Activated CD4-positive, alpha-beta T cell treated with anti-CD3 and anti-CD28 coated beads for 48 hours (primary cell): ENCODE data around the gene FIP1L1.
"Not testable (repeated sequence)": the region's sequence is repeated elsewhere in the genome, so short reads cannot be mapped to it uniquely, and the experiment has no call there.

ENCODE experiments used
- DNase-seq: peaks from one replicate; pipeline ENCODE4 v3.0.0-alpha.2; 2020

FIP1L1 gene

GRCh38 chr4:53377319-53378170, at the start of gene FIP1L1:
FIP1L1 (plus strand) TSS chr4:53377641; CDS start chr4:53377839, 198 bp downstream.
- DNase-seq = peak; percentile 97

DNA sequence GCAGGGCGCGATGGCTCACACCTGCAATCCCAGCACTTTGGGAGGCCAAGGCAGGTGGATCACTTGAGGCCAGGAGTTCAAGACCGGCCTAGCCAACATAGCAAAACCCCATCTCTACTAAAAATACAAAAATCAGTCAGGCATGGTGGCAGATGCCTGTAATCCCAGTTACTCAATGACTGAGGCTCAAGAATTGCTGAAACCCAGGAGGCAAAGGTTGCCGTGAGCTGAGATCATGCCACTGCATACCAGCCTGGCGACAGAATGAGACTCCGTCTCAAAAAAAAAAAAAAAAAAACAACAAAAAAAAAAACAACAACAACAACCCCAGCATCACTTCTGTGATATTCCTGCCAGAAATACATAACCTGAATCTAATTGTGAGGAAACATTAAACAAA, 42.5 kb upstream of the FIP1L1 start:
- DNase-seq = not testable (repeated sequence)

- not testable (repeated sequence) for DNase-seq
Measured at GRCh38 chr4:53340145-53340544, 37.3 kb upstream of the FIP1L1 start.

DNA sequence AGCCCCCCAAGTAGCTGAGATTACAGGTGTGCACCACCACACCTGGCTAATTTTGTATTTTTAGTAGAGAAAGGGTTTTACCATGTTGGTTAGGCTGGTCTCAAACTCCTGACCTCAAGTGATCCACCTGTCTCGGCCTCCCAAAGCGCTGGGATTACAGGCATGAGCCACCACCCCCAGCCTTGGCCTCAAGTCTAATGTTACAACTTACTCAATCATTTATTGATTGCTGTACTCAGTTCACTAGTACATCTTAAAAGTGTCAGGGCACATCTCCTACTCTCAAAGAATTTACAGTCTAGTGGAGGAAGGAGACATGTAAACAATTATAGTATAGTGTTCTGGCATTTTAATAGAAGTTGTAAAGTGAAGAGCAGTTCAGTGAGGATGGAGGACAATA, 31.0 kb upstream of the FIP1L1 start:
- DNase-seq = not testable (repeated sequence)

DNA sequence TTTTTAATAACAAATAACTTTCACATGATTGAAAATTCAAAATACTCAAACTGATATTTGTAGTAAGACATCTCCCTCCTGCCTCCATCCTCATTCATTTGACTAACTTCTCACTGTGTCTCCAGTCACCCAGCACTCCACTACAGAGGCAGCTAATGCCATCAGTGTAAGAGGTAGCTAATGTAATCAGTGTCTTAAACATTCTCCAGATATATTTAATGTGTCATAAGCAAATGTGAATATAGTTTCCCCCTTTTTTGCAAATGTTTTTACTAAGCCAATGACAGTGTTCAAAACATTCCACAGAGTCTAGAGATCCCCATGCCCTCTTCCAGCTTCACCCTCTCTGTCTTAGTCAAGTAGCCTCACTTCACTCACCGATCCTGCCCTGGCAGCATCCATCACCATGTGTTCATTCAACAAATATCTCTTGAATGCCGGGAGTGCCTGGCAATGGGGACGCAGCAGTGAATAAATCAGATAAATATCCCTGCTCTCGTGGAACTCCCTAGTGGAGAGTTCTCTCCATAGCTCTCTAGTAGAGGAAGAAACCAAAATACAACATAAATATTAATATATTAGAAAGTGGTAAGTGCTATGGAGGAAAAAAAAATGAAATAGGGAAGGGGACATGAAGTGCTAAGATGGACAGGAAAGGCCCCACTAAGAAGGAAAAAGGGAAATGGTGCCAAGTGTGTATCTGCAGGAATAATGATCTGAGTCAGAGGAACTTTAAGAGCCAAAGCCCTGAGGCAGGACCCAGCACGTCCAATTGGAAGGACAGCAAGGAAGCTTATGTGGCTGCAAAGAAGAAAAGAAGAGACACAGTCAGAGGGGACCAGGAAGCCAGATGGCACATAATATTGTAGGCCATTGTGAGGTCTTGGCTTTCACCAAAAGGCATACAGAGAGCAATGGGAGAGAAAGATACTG, 30.3 kb upstream of the FIP1L1 start:
- DNase-seq = no peak

DNA sequence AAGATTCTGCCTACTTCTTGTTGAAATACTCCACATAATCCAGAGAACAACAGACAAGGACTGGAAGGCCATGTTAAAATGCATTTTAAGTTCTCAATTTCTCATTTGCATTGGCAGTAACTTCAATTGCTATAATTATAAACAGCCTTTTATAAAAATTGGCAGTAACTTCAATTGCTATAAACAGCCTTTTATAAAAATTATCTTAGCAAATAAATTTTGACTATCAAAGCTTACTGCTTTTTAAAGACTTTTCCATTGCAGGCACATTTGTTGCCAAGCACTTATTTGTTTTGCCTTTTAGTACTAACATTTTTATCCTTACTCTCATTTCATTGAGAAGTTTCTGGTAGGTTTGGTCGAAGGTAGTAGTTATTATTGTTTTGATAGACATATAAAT, 29.4 kb upstream of the FIP1L1 start:
- no peak for DNase-seq

- no peak for DNase-seq
Measured at GRCh38 chr4:53349091-53349491, 28.4 kb upstream of the FIP1L1 start.

DNA sequence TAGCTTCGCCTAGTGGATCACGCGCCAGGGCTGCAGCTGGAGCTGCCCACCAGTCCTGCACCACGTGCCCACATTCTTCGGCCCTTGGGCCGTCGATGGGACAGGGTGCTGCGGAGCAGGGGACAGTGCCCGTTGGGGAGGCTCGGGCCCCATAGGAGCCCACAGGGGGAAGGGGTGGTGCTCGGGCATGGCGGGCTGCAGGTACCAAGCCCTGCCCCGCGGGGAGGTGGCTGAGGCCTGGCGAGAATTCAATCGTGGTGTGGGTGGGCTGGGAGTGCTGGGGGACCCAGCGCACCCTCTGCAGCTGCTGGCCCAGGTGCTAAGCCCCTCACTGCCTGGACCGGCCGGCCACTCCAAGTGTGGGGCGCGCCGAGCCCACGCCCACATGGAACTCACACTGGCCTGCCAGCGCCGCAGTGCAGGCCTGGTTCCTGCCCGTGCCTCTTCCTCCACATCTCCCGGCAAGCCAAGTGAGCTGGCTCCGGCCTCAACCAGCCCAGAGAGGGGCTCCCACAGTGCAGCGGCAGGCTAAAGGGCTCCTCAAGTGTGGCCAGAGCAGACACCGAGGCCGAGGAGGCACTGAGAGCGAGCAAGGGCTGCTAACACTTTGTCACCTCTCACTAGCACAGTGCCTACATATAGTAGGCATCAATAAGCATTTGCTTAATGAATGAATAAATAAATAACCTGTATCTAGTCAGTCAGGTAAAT, 23.3 kb upstream of the FIP1L1 start:
- no peak for DNase-seq

- DNase-seq = no peak
Measured at GRCh38 chr4:53355930-53356521, 21.4 kb upstream of the FIP1L1 start.

GRCh38 chr4:53361451-53361850, 16.0 kb upstream of the FIP1L1 start:
- no peak for DNase-seq

DNA sequence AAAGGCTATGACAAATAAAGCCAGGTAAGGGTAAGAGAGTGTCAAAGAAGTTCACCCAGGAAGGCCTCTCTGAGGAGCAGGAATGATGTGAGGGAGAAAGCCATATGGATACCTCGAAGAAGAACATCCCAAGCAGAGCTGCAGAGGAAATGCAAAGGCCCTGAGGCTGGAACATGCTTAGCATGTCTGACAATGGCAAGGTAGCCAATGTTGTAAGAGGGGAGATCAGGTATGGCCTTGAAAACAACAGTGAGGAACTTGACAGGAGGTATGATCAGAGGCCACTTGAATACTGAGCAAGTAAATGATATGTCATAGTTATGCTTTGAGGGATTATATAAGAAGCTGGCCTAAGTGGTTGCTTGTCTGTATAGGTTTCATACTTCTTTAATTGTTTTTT, 15.3 kb upstream of the FIP1L1 start:
- DNase-seq = no peak

GRCh38 chr4:53364624-53365023, 12.8 kb upstream of the FIP1L1 start:
- no peak for DNase-seq

- peak; percentile 5 for DNase-seq
Measured at GRCh38 chr4:53365121-53365485, 12.3 kb upstream of the FIP1L1 start.

DNA sequence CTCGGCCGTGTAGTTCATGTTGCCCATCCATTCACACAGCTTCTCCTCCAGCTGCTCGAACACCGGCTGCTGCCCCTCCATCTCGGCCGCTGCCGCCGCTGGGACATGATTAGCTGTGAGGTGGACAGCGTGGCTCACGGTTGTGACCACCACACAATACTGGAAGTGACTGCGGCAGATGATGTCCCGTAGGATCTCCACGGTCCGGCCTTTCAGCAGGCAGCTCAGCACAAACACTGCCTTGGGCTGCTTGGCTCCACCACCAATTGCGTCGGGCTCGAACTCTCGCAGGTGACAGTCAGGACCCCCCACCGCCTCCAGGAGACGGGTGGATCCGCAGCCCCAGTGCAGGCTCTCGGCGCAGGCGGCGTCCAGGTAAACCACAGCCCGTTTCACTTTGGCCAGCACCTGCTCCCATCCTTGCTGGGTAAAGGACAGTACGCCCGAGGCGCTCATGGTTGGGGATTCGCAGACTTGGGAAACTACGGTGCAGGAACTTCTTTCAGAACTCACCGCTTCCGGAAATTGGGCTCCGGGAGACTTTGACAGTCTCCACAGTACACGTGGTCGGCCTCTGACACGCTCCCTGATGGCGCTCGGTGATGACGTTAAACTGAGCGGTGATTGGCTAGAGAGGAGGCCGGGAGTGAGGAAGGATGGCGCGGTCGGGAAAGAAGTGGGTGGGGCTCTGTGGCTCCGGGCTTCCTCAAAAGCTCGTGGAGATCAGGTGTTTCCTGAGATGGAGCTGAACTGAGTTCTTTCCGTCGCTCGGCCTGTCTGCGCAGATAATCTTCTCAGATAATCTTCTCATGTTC, 11.7 kb upstream of the FIP1L1 start, which contains the start of gene SCFD2:
TSS of gene SCFD2 (minus strand) at position 576 of the 815 bp plus-strand sequence.
- DNase-seq = peak; percentile 98

DNA sequence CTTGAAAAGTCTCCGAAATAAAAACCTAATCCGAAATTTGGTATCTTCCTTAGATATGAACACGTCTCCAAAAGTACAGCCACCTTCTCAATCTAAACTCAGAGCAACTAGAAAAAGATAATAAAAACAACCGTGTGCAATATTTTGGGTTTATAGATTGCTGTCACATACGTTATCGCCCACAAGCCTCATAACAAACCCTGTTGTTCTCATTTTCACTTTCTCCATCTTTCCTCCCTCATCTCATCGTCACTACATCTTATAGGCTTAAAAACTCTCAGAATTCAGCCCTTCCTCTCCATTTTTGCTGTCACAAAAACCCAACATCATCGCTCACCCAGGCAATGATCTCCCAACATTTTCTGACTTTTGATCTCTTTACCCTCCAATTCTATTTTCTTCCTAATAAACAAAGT, 11.1 kb upstream of the FIP1L1 start:
- no peak for DNase-seq

DNA sequence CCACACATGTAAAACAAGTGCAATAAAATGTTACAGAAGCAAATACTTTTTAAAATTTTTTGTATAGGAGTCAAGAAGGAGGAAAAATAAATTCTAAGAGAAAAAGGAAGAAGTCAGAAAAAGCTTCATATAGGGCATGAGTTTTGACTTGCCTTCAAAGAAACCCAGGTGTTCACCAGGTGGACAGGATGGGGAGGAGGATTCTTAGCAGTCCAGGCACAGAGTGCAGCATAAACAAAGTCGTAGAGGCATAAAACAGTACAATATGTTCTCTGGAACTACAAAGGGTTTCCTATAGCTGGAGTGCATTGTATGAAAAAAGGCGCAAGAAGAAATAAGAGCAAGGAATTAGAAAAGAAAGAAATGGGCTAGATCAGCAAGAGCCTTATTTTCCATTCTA, 9.7 kb upstream of the FIP1L1 start:
- no peak for DNase-seq

DNA sequence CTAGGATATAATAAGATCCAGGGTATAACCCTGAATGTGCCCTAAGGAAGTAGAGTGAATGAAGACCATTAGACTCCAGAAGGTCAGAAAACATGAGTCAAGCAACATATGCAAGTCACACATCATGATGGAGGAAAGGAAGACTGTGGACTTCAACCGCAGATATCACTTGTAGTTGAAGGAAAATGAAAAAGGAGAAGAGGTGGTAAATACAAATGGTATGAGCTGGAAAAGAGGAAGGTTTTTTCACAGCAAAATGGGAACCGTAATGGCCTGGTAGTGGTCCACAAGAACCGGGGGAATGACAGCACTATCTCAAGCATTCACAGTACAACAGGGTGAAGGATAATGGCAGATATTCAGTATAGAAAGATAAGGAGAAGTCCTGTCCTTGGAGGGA, 6.4 kb upstream of the FIP1L1 start:
- no peak for DNase-seq

GRCh38 chr4:53371843-53372521, 5.5 kb upstream of the FIP1L1 start:
- DNase-seq = no peak

DNA sequence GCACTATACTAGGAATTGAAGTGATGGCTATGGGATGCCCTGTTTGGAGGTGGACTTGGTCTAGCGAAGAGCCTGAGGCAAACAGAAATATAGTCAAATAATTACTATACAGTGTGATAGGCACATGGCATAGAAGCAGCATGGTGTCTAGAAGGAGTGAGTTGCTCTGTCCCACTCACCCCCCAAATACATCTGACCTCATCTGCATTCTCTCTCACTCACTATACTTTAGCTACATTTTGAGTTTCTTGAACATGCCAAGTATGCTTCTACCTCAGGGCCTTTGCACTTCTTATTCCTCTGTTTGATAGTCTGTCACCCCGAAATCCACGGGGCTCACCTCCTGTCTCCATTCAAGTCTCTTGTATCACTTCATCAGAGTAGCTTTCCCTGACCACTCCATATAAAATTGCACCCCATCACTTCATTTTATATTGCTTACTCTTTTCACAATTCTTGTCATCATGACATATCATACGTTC, 2.6 kb upstream of the FIP1L1 start:
- no peak for DNase-seq

GRCh38 chr4:53376900-53377299, 541 bp upstream of the FIP1L1 start:
- DNase-seq = no peak

DNA sequence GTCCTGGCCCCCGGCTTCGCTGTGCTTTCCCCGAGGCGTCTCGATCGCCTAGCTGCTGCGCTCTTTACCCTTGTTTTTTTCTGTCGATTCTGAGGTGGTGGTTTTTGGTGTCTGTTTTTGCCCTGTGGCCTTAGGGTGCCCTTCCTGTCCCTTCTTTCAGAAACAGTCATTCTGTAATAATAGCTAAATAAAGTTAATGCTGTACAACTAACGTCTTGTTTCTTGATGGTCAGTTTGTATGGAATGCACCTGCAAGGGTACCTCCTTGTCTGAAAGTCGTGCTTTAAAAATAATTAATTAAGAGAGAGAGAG, 686 bp downstream of the FIP1L1 start:
- no peak for DNase-seq
